ENCODE data around the gene DDX23.
"Not testable (repeated sequence)": the region's sequence is repeated elsewhere in the genome, so short reads cannot be mapped to it uniquely, and the experiment has no call there.

DDX23 gene

GRCh38 chr12:48861111-48861510 is 9.1 kb upstream of the DDX23 start:
- no peak for DNase-seq

DNA sequence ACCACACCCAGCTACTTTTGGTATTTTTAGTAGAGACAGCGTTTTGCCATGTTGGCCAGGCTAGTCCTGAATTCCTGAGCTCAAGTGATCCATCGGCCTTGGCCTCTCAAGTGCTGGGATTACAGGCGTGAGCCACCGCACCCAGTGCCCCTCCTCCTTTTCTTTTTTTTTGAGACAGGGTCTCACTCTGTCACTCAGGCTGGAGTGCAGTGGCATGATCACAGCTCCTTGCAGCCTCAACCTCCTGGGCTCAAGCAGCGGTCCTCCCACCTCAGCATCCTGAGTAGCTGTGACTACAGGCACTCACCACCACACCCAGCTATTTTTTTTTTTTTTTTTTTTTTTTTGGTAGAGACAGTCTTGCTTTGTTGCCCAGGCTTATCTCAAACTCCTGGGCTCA is 8.3 kb upstream of the DDX23 start:
- DNase-seq, result not testable (repeated sequence)

GRCh38 chr12:48859607-48860006 is 7.6 kb upstream of the DDX23 start:
- no peak for DNase-seq

- DNase-seq, result no peak
Observed at GRCh38 chr12:48858043-48858442, 6.1 kb upstream of the DDX23 start.

DNA sequence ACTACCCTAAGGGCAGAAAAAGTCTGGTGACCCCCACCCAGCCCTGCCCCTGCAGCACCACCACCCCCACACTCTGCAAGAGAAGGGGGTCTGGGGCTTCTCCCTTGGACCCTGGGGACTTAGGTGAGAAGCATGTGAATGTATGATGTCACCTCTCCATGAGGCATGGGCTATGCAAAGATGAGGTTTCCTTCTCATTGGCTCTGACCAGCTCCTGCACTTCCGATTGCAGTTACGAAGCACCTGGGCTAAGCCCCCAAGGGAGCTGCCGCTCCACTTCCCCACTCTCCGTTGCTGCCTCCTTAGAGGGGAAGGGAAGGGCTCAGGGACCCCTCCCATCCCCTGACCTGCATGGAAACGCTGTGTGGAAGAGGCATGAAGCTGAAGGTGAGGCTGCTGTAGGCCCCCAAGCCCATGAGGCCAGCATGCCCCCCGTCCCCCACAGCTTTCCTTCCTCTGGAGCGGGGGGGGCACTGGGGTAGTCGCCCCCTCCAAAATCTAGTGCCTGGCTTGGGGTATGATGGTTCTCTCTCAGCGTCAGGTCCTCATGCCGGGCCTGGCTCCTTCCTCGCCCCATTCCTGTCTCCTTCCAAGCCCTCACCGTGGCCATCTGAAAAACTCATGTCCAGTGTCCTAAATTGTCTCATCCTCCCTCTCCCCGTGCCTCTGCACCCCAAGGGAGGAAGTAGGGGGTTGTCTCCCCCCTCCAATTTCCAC is 5.5 kb upstream of the DDX23 start:
- DNase-seq, result no peak

- DNase-seq, result no peak
Observed at GRCh38 chr12:48856379-48856778, 4.4 kb upstream of the DDX23 start.

GRCh38 chr12:48854932-48855331 is 3.0 kb upstream of the DDX23 start:
- not testable (repeated sequence) for DNase-seq

DNA sequence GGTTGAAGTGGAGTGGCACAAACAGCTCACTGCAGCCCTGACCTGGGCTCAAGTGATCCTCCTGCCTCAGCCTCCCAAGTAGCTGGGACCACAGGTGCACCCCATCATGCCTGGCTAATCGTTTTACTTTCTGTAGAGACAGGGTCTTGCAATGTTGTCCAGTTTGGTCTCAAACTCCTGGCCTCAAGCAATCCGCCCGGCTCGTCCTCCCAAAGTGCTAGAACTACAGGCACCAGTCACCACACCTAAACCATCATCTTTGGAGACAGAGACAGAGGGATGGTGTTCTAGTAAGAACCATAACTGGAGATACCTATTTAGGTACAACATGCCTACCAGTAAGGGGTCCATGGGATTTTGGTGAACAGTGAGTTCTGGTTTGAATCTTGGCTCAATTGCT is 2.5 kb upstream of the DDX23 start:
- DNase-seq, result no peak

GRCh38 chr12:48852734-48853688 is 1.0 kb upstream of the DDX23 start:
- peak; percentile 39 for DNase-seq

DNA sequence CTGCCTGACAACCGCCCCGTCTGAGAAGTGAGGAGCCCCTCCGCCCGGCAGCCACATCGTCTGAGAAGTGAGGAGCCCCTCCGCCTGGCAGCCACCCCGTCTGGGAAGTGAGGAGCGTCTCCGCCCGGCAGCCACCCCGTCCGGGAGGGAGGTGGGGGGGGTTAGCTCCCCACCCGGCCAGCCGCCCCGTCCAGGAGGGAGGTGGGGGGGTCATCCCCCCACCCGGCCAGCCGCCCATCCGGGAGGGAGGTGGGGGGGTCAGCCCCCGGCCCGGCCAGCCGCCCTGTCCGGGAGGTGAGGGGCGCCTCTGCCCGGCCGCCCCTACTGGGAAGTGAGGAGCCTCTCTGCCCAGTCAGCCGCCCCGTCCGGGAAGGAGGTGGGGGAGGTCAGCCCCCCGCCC is 9.9 kb downstream of the DDX23 start:
- not testable (repeated sequence) for DNase-seq

DNA sequence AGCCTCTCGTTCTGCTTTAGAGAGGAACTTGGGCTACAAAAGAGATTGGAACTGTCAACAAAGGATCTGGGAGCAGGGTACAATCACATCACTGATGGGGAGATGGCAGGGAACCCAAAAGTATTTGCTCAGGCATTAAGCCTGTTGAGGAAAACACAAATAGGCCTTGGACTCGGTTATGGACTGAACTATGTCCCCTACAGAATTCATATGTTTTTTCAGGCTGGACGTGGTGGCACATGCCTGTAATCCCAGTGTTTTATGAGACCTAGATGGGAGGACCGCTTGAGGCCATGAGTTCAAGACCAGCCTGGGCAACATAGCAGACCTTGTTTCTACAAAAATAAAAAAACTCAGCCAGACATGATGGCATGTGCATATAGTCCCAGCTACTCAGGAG is 13.9 kb downstream of the DDX23 start:
- DNase-seq, result no peak

- no peak for DNase-seq
Observed at GRCh38 chr12:48832321-48833060, 19.5 kb downstream of the DDX23 start.

- no peak for DNase-seq
Observed at GRCh38 chr12:48831257-48831656, 20.7 kb downstream of the DDX23 start.

DNA sequence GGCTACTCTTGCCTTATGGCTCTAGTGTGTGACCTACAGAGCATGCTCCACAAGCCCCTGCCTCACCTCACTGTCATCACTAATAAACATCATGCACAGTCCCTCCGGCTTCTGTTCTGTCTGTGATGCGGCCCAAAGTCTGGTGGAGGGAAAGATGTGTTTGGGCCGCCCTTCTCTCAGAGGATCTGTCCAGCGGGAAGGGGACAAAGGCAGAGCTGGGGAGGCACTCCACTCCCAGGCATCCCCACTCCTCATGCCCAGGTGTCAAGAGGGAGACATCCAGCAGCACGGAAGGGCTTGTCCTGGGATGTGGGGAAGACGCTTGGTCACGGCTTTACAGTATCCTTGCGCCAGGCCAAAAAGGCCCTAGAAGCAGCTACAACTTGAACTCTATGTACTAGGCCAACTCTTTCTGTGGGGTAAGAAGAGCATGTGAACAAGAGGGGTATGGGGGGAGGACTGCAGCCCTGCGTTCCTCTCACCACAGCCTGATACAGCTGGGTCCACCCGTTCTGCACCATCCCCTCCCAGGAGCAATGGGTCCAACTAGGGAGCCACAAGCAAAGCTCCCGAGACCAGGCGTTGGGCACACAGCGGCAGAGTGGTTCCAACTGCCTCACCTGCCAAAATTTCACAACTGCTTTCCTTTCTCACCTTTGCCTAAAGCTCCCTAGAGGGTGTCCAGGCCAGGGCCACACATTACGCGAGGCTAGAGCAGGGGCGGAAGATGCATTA is 23.0 kb downstream of the DDX23 start:
- DNase-seq, result no peak

- no peak for DNase-seq
Observed at GRCh38 chr12:48828293-48828692, 23.7 kb downstream of the DDX23 start.

GRCh38 chr12:48827513-48828096 is 24.4 kb downstream of the DDX23 start:
- no peak for DNase-seq

GRCh38 chr12:48827026-48827425 is 24.9 kb downstream of the DDX23 start:
- DNase-seq, result no peak

DNA sequence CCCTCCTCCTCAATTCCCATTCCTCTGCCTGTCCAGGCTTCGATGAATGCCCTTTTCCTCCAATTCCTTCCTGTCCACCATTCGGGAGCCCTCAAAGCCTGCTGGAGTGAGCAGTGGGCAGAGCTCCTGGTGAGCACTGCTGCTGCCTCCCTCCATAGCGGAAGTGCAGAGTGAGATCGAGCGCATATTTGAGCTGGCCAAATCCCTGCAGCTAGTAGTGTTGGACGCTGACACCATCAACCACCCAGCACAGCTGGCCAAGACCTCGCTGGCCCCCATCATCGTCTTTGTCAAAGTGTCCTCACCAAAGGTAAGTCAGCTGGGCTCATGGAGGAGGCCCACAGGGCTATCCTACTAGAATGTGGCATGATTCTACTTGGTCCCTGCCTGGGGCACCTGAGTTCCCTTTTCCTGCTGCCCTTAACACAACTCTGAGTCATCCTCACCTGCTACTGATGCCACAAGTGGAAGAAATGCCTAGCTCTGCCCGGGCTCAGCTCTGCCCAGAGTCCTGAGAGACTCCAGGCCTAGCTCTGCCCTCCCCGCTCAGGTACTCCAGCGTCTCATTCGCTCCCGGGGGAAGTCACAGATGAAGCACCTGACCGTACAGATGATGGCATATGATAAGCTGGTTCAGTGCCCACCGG is 25.6 kb downstream of the DDX23 start:
- DNase-seq, result no peak

DNA sequence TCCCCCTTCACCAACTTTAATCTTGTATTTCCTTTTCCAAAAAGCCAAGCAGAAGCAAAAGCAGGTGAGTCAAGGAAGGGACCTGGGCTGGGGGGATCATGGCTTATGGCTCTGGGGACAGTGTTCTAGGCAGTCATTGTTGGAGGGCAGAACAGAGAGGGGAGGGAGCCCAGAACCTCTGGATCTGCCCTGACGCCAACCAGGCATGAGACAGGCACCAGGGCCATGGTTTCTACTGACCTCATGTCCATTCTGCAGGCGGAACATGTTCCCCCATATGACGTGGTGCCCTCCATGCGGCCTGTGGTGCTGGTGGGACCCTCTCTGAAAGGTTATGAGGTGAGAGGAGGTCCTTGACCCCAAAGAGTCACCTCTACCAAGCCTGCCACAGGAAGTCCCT is 27.1 kb downstream of the DDX23 start:
- DNase-seq, result no peak

- DNase-seq, result no peak
Observed at GRCh38 chr12:48824112-48824511, 27.9 kb downstream of the DDX23 start.

- no peak for DNase-seq
Observed at GRCh38 chr12:48823281-48823680, 28.7 kb downstream of the DDX23 start.

DNA sequence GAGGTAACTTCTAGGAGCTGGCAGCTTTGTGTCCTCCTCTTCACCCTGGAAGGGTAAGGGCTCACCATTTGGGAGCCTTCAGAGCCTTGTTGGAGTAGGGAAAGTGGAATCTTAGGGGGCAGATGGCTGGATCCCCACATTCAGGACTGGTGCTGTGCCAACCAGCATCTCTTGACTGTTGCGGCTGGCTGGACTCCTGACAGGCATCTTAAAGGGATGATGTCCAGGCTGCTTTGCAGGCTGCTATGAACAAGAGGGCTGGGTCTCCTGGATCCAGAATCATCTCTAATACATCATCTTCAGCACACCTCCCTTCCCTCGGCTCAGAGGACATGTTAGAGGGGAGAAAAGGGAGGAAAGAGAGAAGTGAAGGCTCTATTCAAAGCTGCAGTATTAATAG is 29.3 kb downstream of the DDX23 start:
- no peak for DNase-seq
